B cell (primary cell): ENCODE data around the gene HERC4. TPM values are rescaled to one million over a fixed set of nuclear protein-coding genes. Genes with fewer than 3 reads are reported as not detected.

Experiments
- ATAC-seq: fragments of 200-7000 bp; cut with Tn5 transposase; one replicate; pipeline ENCODE4 v1.10.0; 2021; ENCODE audit warnings: low read depth, mild to moderate bottlenecking, moderate number of reproducible peaks, moderate library complexity
- CTCF ChIA-PET: fragments of 350-600 bp; sonication (Branson Sonifier 250); formaldehyde crosslinking; loops from one replicate; lab custom pipeline; 2021; ENCODE audit warnings: antibody characterized with exemption, inconsistent platforms; lab: Charles Lee
- POLR2A ChIA-PET: fragments of 350-600 bp; sonication (Branson Sonifier 250); formaldehyde crosslinking; loops from one replicate; lab custom pipeline; 2021; ENCODE audit warnings: antibody characterized with exemption; lab: Charles Lee
- DNase-seq: peaks from one replicate; pipeline ENCODE4 v3.0.0; 2013
- H2AFZ ChIP-seq: 2 replicates; pipeline ENCODE4 v1.6.1; 2012; ENCODE audit warnings: mild to moderate bottlenecking, low read depth, low read length; ENCODE audit not compliant: insufficient read depth, poor library complexity, severe bottlenecking
- H3K27ac ChIP-seq, 2 donors: 1 replicate in 1 of 2; 2 replicates in 1 of 2; pipeline ENCODE4 v1.5.1; 2012 to 2013; ENCODE audit warnings: low read length in 2 of 2, mild to moderate bottlenecking in 2 of 2, moderate library complexity in 1 of 2
- H3K27me3 ChIP-seq, 4 experiments: fragments of 200-600 bp in 1 of 4; sonication (generic) in 1 of 4; replicated peaks in 1 of 4; 1 replicate in 2 of 4; 2 replicates in 2 of 4; pipeline versions ENCODE4 v1.6.1 to v1.7.0; 2013 to 2016; ENCODE audit warnings: low read length in 3 of 4, mild to moderate bottlenecking in 2 of 4, mixed read lengths in 1 of 4, moderate library complexity in 1 of 4; ENCODE audit not compliant: insufficient read depth in 4 of 4, control insufficient read depth in 3 of 4; ENCODE audit errors: control extremely low read depth in 1 of 4
- H3K36me3 ChIP-seq, 2 experiments: replicated peaks in 1 of 2; 1 replicate in 1 of 2; 2 replicates in 1 of 2; pipeline versions ENCODE4 v1.6.1 to v1.7.1; 2013; ENCODE audit warnings: low read length in 1 of 2; ENCODE audit not compliant: insufficient read depth in 2 of 2, control insufficient read depth in 1 of 2; ENCODE audit errors: control extremely low read depth in 1 of 2, extremely low read depth in 1 of 2
- H3K4me1 ChIP-seq, 2 donors: fragments of 200-600 bp in 1 of 2; sonication (generic) in 1 of 2; 1 replicate in 1 of 2; 2 replicates in 1 of 2; pipeline versions ENCODE4 v1.5.1 to v1.6.1; 2013 to 2017; ENCODE audit warnings: low read length in 2 of 2; ENCODE audit not compliant: control insufficient read depth in 2 of 2, insufficient read depth in 2 of 2
- H3K4me2 ChIP-seq: replicated peaks from 2 replicates; pipeline ENCODE3; 2012; ENCODE audit warnings: mild to moderate bottlenecking, low read depth, low read length; ENCODE audit not compliant: poor library complexity, severe bottlenecking
- H3K4me3 ChIP-seq, 5 experiments: fragments of 200-600 bp in 1 of 5; sonication (generic) in 1 of 5; 1 replicate in 3 of 5; 2 replicates in 2 of 5; pipeline versions ENCODE4 v1.5.1 to v1.7.0; 2011 to 2016; ENCODE audit warnings: low read length in 4 of 5, mild to moderate bottlenecking in 4 of 5, low read depth in 2 of 5, control low read depth in 1 of 5, moderate library complexity in 1 of 5; ENCODE audit not compliant: insufficient read depth in 1 of 5; ENCODE audit errors: control extremely low read depth in 1 of 5, extremely low read depth in 1 of 5
- H3K79me2 ChIP-seq: fragments of 200-600 bp; sonication (generic); one replicate; pipeline ENCODE4 v1.6.0; 2016; ENCODE audit warnings: low read length; ENCODE audit not compliant: control insufficient read depth, insufficient read depth
- H3K9ac ChIP-seq: fragments of 200-600 bp; sonication (generic); 2 replicates; pipeline ENCODE4 v1.6.1; 2017; ENCODE audit warnings: mild to moderate bottlenecking, low read length, moderate library complexity
- H3K9me3 ChIP-seq, 3 donors: one replicate each; pipeline versions ENCODE4 v1.6.1 to v1.7.1; 2013; ENCODE audit warnings: low read length in 2 of 3; ENCODE audit not compliant: control insufficient read depth in 2 of 3, insufficient read depth in 1 of 3; ENCODE audit errors: control extremely low read depth in 1 of 3
- H4K20me1 ChIP-seq: 2 replicates; pipeline ENCODE4 v1.6.0; 2012; ENCODE audit warnings: mild to moderate bottlenecking, low read length; ENCODE audit not compliant: insufficient read depth, control insufficient read depth, poor library complexity, severe bottlenecking
- H3K27ac Mint-ChIP-seq: one replicate; pipeline ENCODE4 v1.8.0; 2021; ENCODE audit warnings: mixed read lengths
- H3K27me3 Mint-ChIP-seq: one replicate; pipeline ENCODE4 v1.8.0; 2021; ENCODE audit warnings: mixed read lengths
- H3K4me1 Mint-ChIP-seq: one replicate; pipeline ENCODE4 v1.8.0; 2021; ENCODE audit warnings: mixed read lengths
- H3K4me3 Mint-ChIP-seq: one replicate; pipeline ENCODE4 v1.8.0; 2021; ENCODE audit warnings: mixed read lengths
- H3K9me3 Mint-ChIP-seq: one replicate; pipeline ENCODE4 v1.8.0; 2022; ENCODE audit warnings: mixed read lengths; ENCODE audit not compliant: insufficient read depth
- CTCF ChIP-seq: fragments of 200-600 bp; IDR thresholded peaks from one replicate; pipeline ENCODE4 v1.8.0; 2022; ENCODE audit warnings: antibody characterized with exemption, mild to moderate bottlenecking
- EZH2 ChIP-seq: IDR thresholded peaks from 2 replicates; pipeline ENCODE4 v1.6.1; 2012; ENCODE audit warnings: borderline replicate concordance, low read depth, mild to moderate bottlenecking, moderate library complexity, low read length; ENCODE audit not compliant: insufficient read depth, poor library complexity, severe bottlenecking
- WGBS: methylation state at CpG from one replicate; pipeline ENCODE4 v1.1.5; 2013; ENCODE audit warnings: missing lambda C conversion rate; ENCODE audit not compliant: insufficient coverage; 5-methylcytosine and 5-hydroxymethylcytosine counted together
- intact Hi-C: fragments of 100-400 bp; cut with micrococcal nuclease; formaldehyde crosslinking; loops from one replicate; pipeline ENCODE4 v1.10.0; 2022
- polyA plus RNA-seq: library from polyadenylated mRNA; depleted of rRNA; stranded (reverse); fragments of >200 nt; gene quantifications from 2 replicates; pipeline ENCODE4 v1.2.3, GENCODE V29; 2012
- total RNA-seq, 2 donors: library from RNA; stranded (reverse); fragments of 120-200 nt in 1 of 2; gene quantifications; 1 replicate in 1 of 2; 2 replicates in 1 of 2; pipeline versions ENCODE4 v1.2.3 to v1.2.4, GENCODE V29; 2013 to 2022

The HERC4 gene
- total and polyA plus RNA-seq, 2 donors (not counting 1 experiment from before 2014, with no cell fraction given) = 18.2 to 118 TPM

DNA sequence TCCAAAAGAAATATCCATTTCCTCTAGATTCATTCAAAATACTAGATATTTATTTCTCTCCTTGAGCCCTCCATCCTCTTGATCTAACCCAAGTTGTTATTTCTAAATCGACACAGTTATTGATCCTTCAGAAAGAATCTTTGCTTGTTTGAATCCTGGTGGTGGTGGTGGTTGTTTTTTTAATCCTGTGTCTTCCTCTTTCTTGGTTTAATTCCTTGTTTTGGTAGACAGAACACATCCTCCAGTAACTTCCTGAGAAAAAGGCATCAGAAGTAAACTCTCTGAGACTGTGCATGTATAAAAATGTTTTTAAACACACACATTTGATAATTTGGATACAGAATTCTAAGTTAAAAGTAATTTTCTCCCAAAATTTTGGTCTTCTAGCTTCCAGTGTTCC lies 140.7 kb downstream of the HERC4 start:
- H3K9me3 Mint-ChIP-seq = no peaks in the 10 kb centered on the region
- peaks cover 0 to 66% of the 10 kb centered on the region in 2 experiments for H3K36me3 ChIP-seq
- no peak overlapping the region for H2AFZ ChIP-seq
- POLR2A ChIA-PET = no interaction called here
- ATAC-seq = no peak
- no peaks in the 10 kb centered on the region for H3K27me3 ChIP-seq
- intact Hi-C loops = no loop called here
- H3K9me3 ChIP-seq = no peaks in the 10 kb centered on the region
- H3K4me3 ChIP-seq = no peak overlapping the region
- no peaks in the 10 kb centered on the region for H3K4me1 Mint-ChIP-seq
- DNase-seq = no peak
- peak overlapping the region in 1 of 2 donors; percentile 47 for H3K27ac ChIP-seq
- no peaks in the 10 kb centered on the region for H3K27me3 Mint-ChIP-seq
- no peaks in the 10 kb centered on the region for H4K20me1 ChIP-seq
- no peak overlapping the region for H3K27ac Mint-ChIP-seq
- CTCF ChIA-PET = no interaction called here
- no CpG with 5 or more reads among the region's 1 CpG for WGBS
- H3K79me2 ChIP-seq = no peaks in the 10 kb centered on the region
- H3K4me1 ChIP-seq = no peaks in the 10 kb centered on the region
- TF ChIP-seq EZH2 (no peak), CTCF (no peak)
- H3K4me2 ChIP-seq = no peak overlapping the region
- no peak overlapping the region for H3K4me3 Mint-ChIP-seq
- H3K9ac ChIP-seq = no peak overlapping the region

DNA sequence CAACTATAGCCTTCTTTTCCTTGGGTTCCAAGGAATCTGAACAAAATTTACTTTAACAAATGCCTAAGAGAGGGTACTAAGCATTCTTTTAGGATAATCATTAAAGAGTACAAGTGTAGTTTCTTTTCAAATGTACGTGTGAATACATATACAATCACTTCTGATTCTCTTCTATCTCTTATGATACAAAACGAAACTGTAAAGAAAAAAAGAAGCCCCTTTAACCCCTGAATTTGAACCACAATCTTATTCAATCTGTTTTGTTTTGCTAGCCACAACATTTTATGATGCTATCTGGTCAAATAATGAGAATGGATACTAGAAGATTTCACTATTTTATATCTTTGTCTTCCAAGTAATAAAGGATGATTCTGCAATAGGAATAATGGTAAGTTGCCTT lies 141.9 kb downstream of the HERC4 start:
- POLR2A ChIA-PET = no interaction called here
- CTCF ChIA-PET = interaction anchor here (0.6 to 0.7 kb wide), 3 partner anchors 62 to 389 kb away, joined by 3 read pairs; no protein-coding TSS in a partner anchor
- ATAC-seq (no peak), DNase-seq (no peak)
- Histone ChIP-seq H3K4me2 (no peak overlapping the region), H3K27me3 (no peaks in the 10 kb centered on the region), H4K20me1 (no peaks in the 10 kb centered on the region), H3K4me3 (no peak overlapping the region), H3K4me1 (no peaks in the 10 kb centered on the region), H2AFZ (no peak overlapping the region), H3K9ac (no peak overlapping the region), H3K9me3 (no peaks in the 10 kb centered on the region), H3K36me3 (peaks cover 0 to 67% of the 10 kb centered on the region in 2 experiments), H3K79me2 (no peaks in the 10 kb centered on the region), H3K27ac (no peak overlapping the region)
- H3K9me3 Mint-ChIP-seq = no peaks in the 10 kb centered on the region
- H3K4me1 Mint-ChIP-seq = no peaks in the 10 kb centered on the region
- H3K4me3 Mint-ChIP-seq = no peak overlapping the region
- H3K27me3 Mint-ChIP-seq = no peaks in the 10 kb centered on the region
- TF ChIP-seq CTCF = no peak
- TF ChIP-seq EZH2 = no peak
- intact Hi-C loops = no loop called here
- no CpG with 5 or more reads among the region's 2 CpGs for WGBS
- no peak overlapping the region for H3K27ac Mint-ChIP-seq
